ENCODE measurements around the gene MALSU1. TPM values are rescaled to one million over a fixed set of nuclear protein-coding genes. Genes with fewer than 3 reads are reported as not detected.
A peak's percentile ranks its signal among the peaks of the same experiment; 100 is the strongest.

MALSU1 gene
- total RNA-seq, 1 experiment from 2014 or later = 92.1 TPM

DNA sequence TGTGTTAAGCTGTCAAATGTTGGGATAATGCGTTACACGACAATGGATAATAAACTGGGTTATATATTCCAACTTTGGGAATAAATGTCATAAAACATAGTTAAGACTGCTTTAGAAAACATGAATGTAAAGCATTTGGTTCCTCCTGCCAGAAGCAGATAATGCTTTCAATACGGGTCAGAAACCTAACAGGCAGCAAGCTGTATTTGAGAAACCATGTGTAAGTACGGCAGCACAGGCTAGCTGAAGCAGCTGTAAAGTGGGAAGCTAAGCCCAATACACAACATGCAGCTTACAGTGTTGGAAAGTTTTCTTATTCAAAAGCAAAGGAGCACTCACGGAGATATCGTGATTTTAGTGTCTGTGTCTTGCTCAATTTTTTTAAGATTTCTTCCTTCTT, 46.5 kb downstream of the MALSU1 start:
- no peak for DNase-seq (ENCODE audit: low spot score)
- POLR2A ChIA-PET (ENCODE audit: low non-redundant PET) = no interaction called here
- CTCF ChIA-PET = no interaction called here
- TF ChIP-seq EZH2 (IDR thresholded peaks at IDR 0.05; ENCODE audit: borderline replicate concordance, low read depth, low read length, poor library complexity, severe bottlenecking) = no peak
- TF ChIP-seq, protein P1, sequence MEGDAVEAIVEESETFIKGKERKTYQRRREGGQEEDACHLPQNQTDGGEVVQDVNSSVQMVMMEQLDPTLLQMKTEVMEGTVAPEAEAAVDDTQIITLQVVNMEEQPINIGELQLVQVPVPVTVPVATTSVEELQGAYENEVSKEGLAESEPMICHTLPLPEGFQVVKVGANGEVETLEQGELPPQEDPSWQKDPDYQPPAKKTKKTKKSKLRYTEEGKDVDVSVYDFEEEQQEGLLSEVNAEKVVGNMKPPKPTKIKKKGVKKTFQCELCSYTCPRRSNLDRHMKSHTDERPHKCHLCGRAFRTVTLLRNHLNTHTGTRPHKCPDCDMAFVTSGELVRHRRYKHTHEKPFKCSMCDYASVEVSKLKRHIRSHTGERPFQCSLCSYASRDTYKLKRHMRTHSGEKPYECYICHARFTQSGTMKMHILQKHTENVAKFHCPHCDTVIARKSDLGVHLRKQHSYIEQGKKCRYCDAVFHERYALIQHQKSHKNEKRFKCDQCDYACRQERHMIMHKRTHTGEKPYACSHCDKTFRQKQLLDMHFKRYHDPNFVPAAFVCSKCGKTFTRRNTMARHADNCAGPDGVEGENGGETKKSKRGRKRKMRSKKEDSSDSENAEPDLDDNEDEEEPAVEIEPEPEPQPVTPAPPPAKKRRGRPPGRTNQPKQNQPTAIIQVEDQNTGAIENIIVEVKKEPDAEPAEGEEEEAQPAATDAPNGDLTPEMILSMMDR (conservative IDR thresholded peaks at IDR 0.05; ENCODE audit: low read depth, low read length) = no peak
- intact Hi-C loops (cut with micrococcal nuclease; ENCODE audit: unreplicated experiment) = no loop called here
- Histone ChIP-seq H3K4me1 (ENCODE audit: insufficient read depth, low read length, poor library complexity, severe bottlenecking) (peaks cover 69% of the 10 kb centered on the region), H3K4me3 (ENCODE audit: low read depth, low read length, poor library complexity, severe bottlenecking) (no peak overlapping the region), H3K9me3 (ENCODE audit: low read depth, low read length, poor library complexity, severe bottlenecking) (no peaks in the 10 kb centered on the region), H3K27ac (ENCODE audit: low read depth, low read length, poor library complexity, severe bottlenecking) (no peak overlapping the region), H3K27me3 (replicated peaks; ENCODE audit: insufficient read depth, low read depth, low read length, poor library complexity) (no peaks in the 10 kb centered on the region), H3K36me3 (ENCODE audit: insufficient read depth, low read length, poor library complexity, severe bottlenecking) (peaks cover 35% of the 10 kb centered on the region)
- BruUV-seq (replicated peaks) = no TSS peak

GRCh38 chr7:23346316-23346715, 47.2 kb downstream of the MALSU1 start:
- Histone ChIP-seq H3K9me3 (ENCODE audit: low read depth, low read length, poor library complexity, severe bottlenecking) (no peaks in the 10 kb centered on the region), H3K4me3 (ENCODE audit: low read depth, low read length, poor library complexity, severe bottlenecking) (no peak overlapping the region), H3K27ac (ENCODE audit: low read depth, low read length, poor library complexity, severe bottlenecking) (no peak overlapping the region), H3K27me3 (replicated peaks; ENCODE audit: insufficient read depth, low read depth, low read length, poor library complexity) (no peaks in the 10 kb centered on the region), H3K4me1 (ENCODE audit: insufficient read depth, low read length, poor library complexity, severe bottlenecking) (peaks cover 76% of the 10 kb centered on the region), H3K36me3 (ENCODE audit: insufficient read depth, low read length, poor library complexity, severe bottlenecking) (peaks cover 30% of the 10 kb centered on the region)
- POLR2A ChIA-PET (ENCODE audit: low non-redundant PET) = no interaction called here
- no TSS peak for BruUV-seq (replicated peaks)
- DNase-seq (ENCODE audit: low spot score) = no peak
- TF ChIP-seq EZH2 (IDR thresholded peaks at IDR 0.05; ENCODE audit: borderline replicate concordance, low read depth, low read length, poor library complexity, severe bottlenecking) = no peak
- TF ChIP-seq, protein P1 (conservative IDR thresholded peaks at IDR 0.05; ENCODE audit: low read depth, low read length) = no peak
- CTCF ChIA-PET = no interaction called here
- intact Hi-C loops (cut with micrococcal nuclease; ENCODE audit: unreplicated experiment) = no loop called here

- no peak for DNase-seq (ENCODE audit: low spot score)
- Histone ChIP-seq H3K4me1 (ENCODE audit: insufficient read depth, low read length, poor library complexity, severe bottlenecking) (peaks cover 79% of the 10 kb centered on the region), H3K4me3 (ENCODE audit: low read depth, low read length, poor library complexity, severe bottlenecking) (peak overlapping the region; percentile 3), H3K9me3 (ENCODE audit: low read depth, low read length, poor library complexity, severe bottlenecking) (no peaks in the 10 kb centered on the region), H3K27me3 (replicated peaks; ENCODE audit: insufficient read depth, low read depth, low read length, poor library complexity) (no peaks in the 10 kb centered on the region), H3K27ac (ENCODE audit: low read depth, low read length, poor library complexity, severe bottlenecking) (peak overlapping the region; percentile 60), H3K36me3 (ENCODE audit: insufficient read depth, low read length, poor library complexity, severe bottlenecking) (peaks cover 25% of the 10 kb centered on the region)
- POLR2A ChIA-PET (ENCODE audit: low non-redundant PET) = interaction anchor here (0.6 kb wide), 2 partner anchors 28 to 120 kb away, joined by 3 read pairs; no protein-coding TSS in a partner anchor
- CTCF ChIA-PET = no interaction called here
- BruUV-seq (replicated peaks) = TSS peak; percentile 50
- intact Hi-C loops (cut with micrococcal nuclease; ENCODE audit: unreplicated experiment) = no loop called here
- no peak for TF ChIP-seq EZH2 (IDR thresholded peaks at IDR 0.05; ENCODE audit: borderline replicate concordance, low read depth, low read length, poor library complexity, severe bottlenecking)
- TF ChIP-seq, protein P1 (conservative IDR thresholded peaks at IDR 0.05; ENCODE audit: low read depth, low read length) = no peak
These were observed 48.0 kb downstream of the MALSU1 start for GRCh38 chr7:23347033-23347681.

Data from A673 (cell line).